G401.6 (cell line): ENCODE results near the gene BCL10.
"Not testable (repeated sequence)": the region's sequence is repeated elsewhere in the genome, so short reads cannot be mapped to it uniquely, and the experiment has no call there.

ENCODE experiments used
- FAIRE-seq: peaks from 2 replicates; lab custom pipeline; 2012; peaks lifted over from hg19 to GRCh38; lab: Jason Lieb, UNC

The BCL10 gene

GRCh38 chr1:85264150-85264549, 12.3 kb downstream of the BCL10 start:
- FAIRE-seq = no peak

- FAIRE-seq = no peak
Measured at GRCh38 chr1:85262985-85263384, 13.4 kb downstream of the BCL10 start.

GRCh38 chr1:85259912-85260274, 16.5 kb downstream of the BCL10 start:
- FAIRE-seq = no peak

GRCh38 chr1:85259118-85259911, 17.1 kb downstream of the BCL10 start, which contains the start of gene C1orf52:
C1orf52 (minus strand) TSS chr1:85259662; CDS start chr1:85259633, 29 bp downstream.
- FAIRE-seq = peak; percentile 60

- no peak for FAIRE-seq
Measured at GRCh38 chr1:85258536-85259117, 17.8 kb downstream of the BCL10 start.

GRCh38 chr1:85249042-85249441, 27.4 kb downstream of the BCL10 start:
- not testable (repeated sequence) for FAIRE-seq

GRCh38 chr1:85245891-85246290, 30.5 kb downstream of the BCL10 start:
- FAIRE-seq = no peak

- no peak for FAIRE-seq
Measured at GRCh38 chr1:85245456-85245855, 31.0 kb downstream of the BCL10 start.

- no peak for FAIRE-seq
Measured at GRCh38 chr1:85244271-85245061, 32.0 kb downstream of the BCL10 start.

- FAIRE-seq = no peak
Measured at GRCh38 chr1:85243372-85243771, 33.1 kb downstream of the BCL10 start.

- no peak for FAIRE-seq
Measured at GRCh38 chr1:85240643-85241042, 35.8 kb downstream of the BCL10 start.

GRCh38 chr1:85240174-85240601, 36.2 kb downstream of the BCL10 start:
- no peak for FAIRE-seq

GRCh38 chr1:85237613-85238012, 38.8 kb downstream of the BCL10 start:
- FAIRE-seq = no peak

- no peak for FAIRE-seq
Measured at GRCh38 chr1:85230305-85230977, 46.0 kb downstream of the BCL10 start.

GRCh38 chr1:85229574-85230097, 46.8 kb downstream of the BCL10 start:
- no peak for FAIRE-seq

- FAIRE-seq = no peak
Measured at GRCh38 chr1:85228972-85229371, 47.5 kb downstream of the BCL10 start.

GRCh38 chr1:85225624-85226380, 50.6 kb downstream of the BCL10 start:
- FAIRE-seq = no peak

GRCh38 chr1:85224734-85225623, 51.5 kb downstream of the BCL10 start:
- no peak for FAIRE-seq

GRCh38 chr1:85224295-85224694, 52.1 kb downstream of the BCL10 start:
- no peak for FAIRE-seq

- no peak for FAIRE-seq
Measured at GRCh38 chr1:85223334-85223733, 53.1 kb downstream of the BCL10 start.
